Measurements from ENCODE around the gene FAM149B1.

FAM149B1 gene

GRCh38 chr10:73174148-73174925, 6.4 kb downstream of the FAM149B1 start:
- no peak for DNase-seq

GRCh38 chr10:73182568-73182967, 14.6 kb downstream of the FAM149B1 start:
- no peak for DNase-seq

GRCh38 chr10:73183667-73184281, 15.9 kb downstream of the FAM149B1 start:
- DNase-seq = no peak

- DNase-seq = no peak
Observed at GRCh38 chr10:73186266-73186665, 18.3 kb downstream of the FAM149B1 start.

GRCh38 chr10:73190188-73190587, 22.3 kb downstream of the FAM149B1 start:
- no peak for DNase-seq

- DNase-seq = no peak
Observed at GRCh38 chr10:73205081-73205480, 37.2 kb downstream of the FAM149B1 start.

- no peak for DNase-seq
Observed at GRCh38 chr10:73205890-73206289, 38.0 kb downstream of the FAM149B1 start.

GRCh38 chr10:73206385-73206784, 38.5 kb downstream of the FAM149B1 start:
- DNase-seq = no peak

GRCh38 chr10:73207883-73208282, 40.0 kb downstream of the FAM149B1 start:
- DNase-seq = no peak

GRCh38 chr10:73209705-73210104, 41.8 kb downstream of the FAM149B1 start:
- DNase-seq = no peak

- no peak for DNase-seq
Observed at GRCh38 chr10:73210395-73211105, 42.6 kb downstream of the FAM149B1 start.

GRCh38 chr10:73211106-73211811, 43.3 kb downstream of the FAM149B1 start:
- DNase-seq = no peak

- DNase-seq = no peak
Observed at GRCh38 chr10:73215749-73216148, 47.8 kb downstream of the FAM149B1 start.

- no peak for DNase-seq
Observed at GRCh38 chr10:73217628-73218027, 49.7 kb downstream of the FAM149B1 start.

- DNase-seq = no peak
Observed at GRCh38 chr10:73218431-73219191, 50.7 kb downstream of the FAM149B1 start.

GRCh38 chr10:73219384-73219783, 51.5 kb downstream of the FAM149B1 start:
- DNase-seq = no peak

GRCh38 chr10:73220989-73221388, 53.1 kb downstream of the FAM149B1 start:
- no peak for DNase-seq

- DNase-seq = no peak
Observed at GRCh38 chr10:73225518-73225917, 57.6 kb downstream of the FAM149B1 start.

GRCh38 chr10:73226663-73227062, 58.7 kb downstream of the FAM149B1 start:
- DNase-seq = no peak

- DNase-seq = no peak
Observed at GRCh38 chr10:73228247-73228646, 60.3 kb downstream of the FAM149B1 start.

GRCh38 chr10:73229567-73229966, 61.6 kb downstream of the FAM149B1 start:
- no peak for DNase-seq

- DNase-seq = no peak
Observed at GRCh38 chr10:73232887-73233286, 65.0 kb downstream of the FAM149B1 start.

- no peak for DNase-seq
Observed at GRCh38 chr10:73233883-73234282, 66.0 kb downstream of the FAM149B1 start.
